Fibroblast of lung (primary cell): ENCODE measurements around the gene C6orf132. TPM values are rescaled to one million over a fixed set of nuclear protein-coding genes. Genes with fewer than 3 reads are reported as not detected.

Experiments used
- DNase-seq, 2 donors: peaks; one replicate each; pipeline versions ENCODE4 v3.0.0 to v3.0.0-alpha.2; 2010; ENCODE audit warnings: low read depth in 2 of 2
- H2AFZ ChIP-seq: 2 replicates; pipeline ENCODE4 v1.5.1; 2012; ENCODE audit warnings: low read length, control low read depth, inconsistent platforms
- H3K27ac ChIP-seq: 2 replicates; pipeline ENCODE4 v1.5.1; 2011; ENCODE audit warnings: low read length, control low read depth; ENCODE audit not compliant: insufficient read depth
- H3K27me3 ChIP-seq: 2 replicates; pipeline ENCODE4 v1.5.1; 2011; ENCODE audit warnings: mild to moderate bottlenecking, low read length; ENCODE audit not compliant: control insufficient read depth, insufficient read depth
- H3K36me3 ChIP-seq: 2 replicates; pipeline ENCODE4 v1.5.1; 2011; ENCODE audit warnings: low read length; ENCODE audit not compliant: control insufficient read depth, insufficient read depth
- H3K4me1 ChIP-seq: 2 replicates; pipeline ENCODE4 v1.5.1; 2011; ENCODE audit warnings: low read length; ENCODE audit not compliant: control insufficient read depth, insufficient read depth; ENCODE audit errors: extremely low read depth
- H3K4me2 ChIP-seq: 2 replicates; pipeline ENCODE4 v1.5.1; 2011; ENCODE audit warnings: low read length, control low read depth; ENCODE audit not compliant: insufficient read depth; ENCODE audit errors: extremely low read depth
- H3K4me3 ChIP-seq, 4 experiments: fragments of 200-600 bp in 1 of 4; sonication (generic) in 1 of 4; replicated peaks in 1 of 4; 2 replicates each; pipeline ENCODE4 v1.5.1; 2011 to 2016; ENCODE audit warnings: low read length in 4 of 4, low read depth in 3 of 4, mild to moderate bottlenecking in 3 of 4, control low read depth in 2 of 4, inconsistent platforms in 1 of 4, mixed read lengths in 1 of 4; ENCODE audit not compliant: insufficient read depth in 1 of 4; ENCODE audit errors: control extremely low read depth in 1 of 4
- H3K79me2 ChIP-seq: 2 replicates; pipeline ENCODE4 v1.5.1; 2012; ENCODE audit warnings: mild to moderate bottlenecking, low read length, inconsistent platforms; ENCODE audit not compliant: control insufficient read depth, insufficient read depth
- H3K9ac ChIP-seq: 2 replicates; pipeline ENCODE4 v1.5.1; 2011; ENCODE audit warnings: mild to moderate bottlenecking, low read length, control low read depth; ENCODE audit not compliant: insufficient read depth
- H3K9me3 ChIP-seq: 2 replicates; pipeline ENCODE4 v1.5.1; 2012; ENCODE audit warnings: low read depth, low read length; ENCODE audit not compliant: control insufficient read depth, insufficient read depth
- H4K20me1 ChIP-seq: 2 replicates; pipeline ENCODE4 v1.5.1; 2011; ENCODE audit warnings: low read length; ENCODE audit not compliant: control insufficient read depth, insufficient read depth; ENCODE audit errors: extremely low read depth
- EZH2 ChIP-seq: IDR thresholded peaks from 2 replicates; pipeline ENCODE4 v1.5.1; 2012; ENCODE audit warnings: low read length, control low read depth, mild to moderate bottlenecking; ENCODE audit errors: missing control alignments
- polyA plus RNA-seq, 2 donors: library from polyadenylated mRNA; depleted of rRNA in 1 of 2; stranded (reverse) in 1 of 2; unstranded in 1 of 2; fragments of >200 nt; gene quantifications; 2 replicates each; pipeline ENCODE4 v1.2.1, GENCODE V29; 2011 to 2012; ENCODE audit warnings: missing spikeins in 1 of 2
- total RNA-seq: library from RNA; depleted of rRNA; stranded (reverse); fragments of >200 nt; gene quantifications from 2 replicates; pipeline ENCODE4 v1.2.1, GENCODE V29; 2014
- TF ChIP-seq, protein P1 (sequence below), 2 donors: IDR thresholded peaks in 1 of 2; conservative IDR thresholded peaks in 1 of 2; 1 replicate in 1 of 2; 2 replicates in 1 of 2; pipeline ENCODE4 v1.5.1; 2011 to 2012; ENCODE audit warnings: low read length in 2 of 2, control low read depth in 1 of 2, inconsistent platforms in 1 of 2, low read depth in 1 of 2, mild to moderate bottlenecking in 1 of 2

Gene C6orf132
- total and polyA plus RNA-seq, 2 donors (not counting 1 experiment from before 2014, with no cell fraction given) = 0.87 to 1.2 TPM

DNA sequence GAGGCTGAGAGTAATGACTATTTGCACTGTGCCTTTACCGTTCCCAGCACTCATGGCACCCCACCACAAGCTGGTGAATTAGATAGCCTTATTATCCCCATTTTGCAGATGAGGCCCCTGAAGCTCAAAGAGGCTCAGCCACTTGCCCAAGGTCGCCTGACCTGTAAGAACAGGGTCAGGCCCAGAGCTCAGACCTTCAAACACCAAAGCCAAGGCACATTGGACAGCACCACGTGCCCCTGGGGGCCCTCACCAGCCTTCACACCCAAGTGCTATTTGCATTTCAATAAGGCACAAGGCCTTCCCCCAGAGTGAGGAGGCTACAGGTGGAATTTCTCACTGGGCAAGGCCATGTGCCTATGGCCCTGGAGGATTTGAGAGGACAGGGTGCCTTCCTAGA lies 14.2 kb upstream of the C6orf132 start:
- no peaks in the 10 kb centered on the region for H3K9me3 ChIP-seq

DNA sequence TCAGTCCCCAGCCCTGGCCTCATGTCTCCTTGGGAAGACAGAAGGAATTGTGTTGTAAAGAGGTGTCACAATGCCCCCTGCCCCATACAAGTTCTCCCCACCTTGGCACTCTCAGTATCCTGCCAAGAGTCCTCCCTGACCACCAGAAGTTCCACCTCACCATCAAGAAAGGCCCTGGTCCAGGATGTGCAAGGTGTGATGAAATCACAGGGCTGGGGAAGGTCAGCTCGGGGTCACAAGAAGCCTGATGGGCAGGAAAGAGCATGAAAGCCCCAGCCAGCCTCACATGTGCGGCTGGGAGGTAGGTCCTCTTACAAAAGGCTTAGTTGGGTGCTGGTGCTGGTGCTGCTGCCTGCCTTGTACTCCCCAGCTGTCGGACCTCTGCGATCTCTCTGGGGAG lies 12.9 kb upstream of the C6orf132 start:
- peaks cover 4% of the 10 kb centered on the region for H3K27me3 ChIP-seq
- H4K20me1 ChIP-seq = no peaks in the 10 kb centered on the region
- TF ChIP-seq EZH2 = no peak
- TF ChIP-seq, protein P1, sequence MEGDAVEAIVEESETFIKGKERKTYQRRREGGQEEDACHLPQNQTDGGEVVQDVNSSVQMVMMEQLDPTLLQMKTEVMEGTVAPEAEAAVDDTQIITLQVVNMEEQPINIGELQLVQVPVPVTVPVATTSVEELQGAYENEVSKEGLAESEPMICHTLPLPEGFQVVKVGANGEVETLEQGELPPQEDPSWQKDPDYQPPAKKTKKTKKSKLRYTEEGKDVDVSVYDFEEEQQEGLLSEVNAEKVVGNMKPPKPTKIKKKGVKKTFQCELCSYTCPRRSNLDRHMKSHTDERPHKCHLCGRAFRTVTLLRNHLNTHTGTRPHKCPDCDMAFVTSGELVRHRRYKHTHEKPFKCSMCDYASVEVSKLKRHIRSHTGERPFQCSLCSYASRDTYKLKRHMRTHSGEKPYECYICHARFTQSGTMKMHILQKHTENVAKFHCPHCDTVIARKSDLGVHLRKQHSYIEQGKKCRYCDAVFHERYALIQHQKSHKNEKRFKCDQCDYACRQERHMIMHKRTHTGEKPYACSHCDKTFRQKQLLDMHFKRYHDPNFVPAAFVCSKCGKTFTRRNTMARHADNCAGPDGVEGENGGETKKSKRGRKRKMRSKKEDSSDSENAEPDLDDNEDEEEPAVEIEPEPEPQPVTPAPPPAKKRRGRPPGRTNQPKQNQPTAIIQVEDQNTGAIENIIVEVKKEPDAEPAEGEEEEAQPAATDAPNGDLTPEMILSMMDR (conservative IDR thresholded peaks at IDR 0.05 in 1 of 2, IDR thresholded peaks at IDR 0.05 in 1 of 2; ENCODE audit: low read depth in 1 of 2, low read length in 2 of 2) = no peak
- no peaks in the 10 kb centered on the region for H3K9me3 ChIP-seq
- H2AFZ ChIP-seq = no peak overlapping the region
- no peak overlapping the region for H3K4me3 ChIP-seq
- no peak overlapping the region for H3K9ac ChIP-seq
- no peaks in the 10 kb centered on the region for H3K79me2 ChIP-seq
- no peak for DNase-seq
- H3K4me1 ChIP-seq = peaks cover 4% of the 10 kb centered on the region
- H3K4me2 ChIP-seq = no peak overlapping the region
- no peak overlapping the region for H3K27ac ChIP-seq
- no peaks in the 10 kb centered on the region for H3K36me3 ChIP-seq

More for the DNA sequence above, 14.2 kb upstream of the C6orf132 start:
- Histone ChIP-seq H3K4me2 (no peak overlapping the region), H3K79me2 (no peaks in the 10 kb centered on the region), H3K36me3 (no peaks in the 10 kb centered on the region), H3K4me1 (peaks cover 4% of the 10 kb centered on the region), H2AFZ (no peak overlapping the region), H3K9ac (no peak overlapping the region), H3K4me3 (no peak overlapping the region), H3K27ac (no peak overlapping the region), H3K27me3 (peaks cover 11% of the 10 kb centered on the region), H4K20me1 (no peaks in the 10 kb centered on the region)
- DNase-seq = no peak
- TF ChIP-seq EZH2 = no peak
- TF ChIP-seq, protein P1 (conservative IDR thresholded peaks at IDR 0.05 in 1 of 2, IDR thresholded peaks at IDR 0.05 in 1 of 2; ENCODE audit: low read depth in 1 of 2, low read length in 2 of 2) = no peak

DNA sequence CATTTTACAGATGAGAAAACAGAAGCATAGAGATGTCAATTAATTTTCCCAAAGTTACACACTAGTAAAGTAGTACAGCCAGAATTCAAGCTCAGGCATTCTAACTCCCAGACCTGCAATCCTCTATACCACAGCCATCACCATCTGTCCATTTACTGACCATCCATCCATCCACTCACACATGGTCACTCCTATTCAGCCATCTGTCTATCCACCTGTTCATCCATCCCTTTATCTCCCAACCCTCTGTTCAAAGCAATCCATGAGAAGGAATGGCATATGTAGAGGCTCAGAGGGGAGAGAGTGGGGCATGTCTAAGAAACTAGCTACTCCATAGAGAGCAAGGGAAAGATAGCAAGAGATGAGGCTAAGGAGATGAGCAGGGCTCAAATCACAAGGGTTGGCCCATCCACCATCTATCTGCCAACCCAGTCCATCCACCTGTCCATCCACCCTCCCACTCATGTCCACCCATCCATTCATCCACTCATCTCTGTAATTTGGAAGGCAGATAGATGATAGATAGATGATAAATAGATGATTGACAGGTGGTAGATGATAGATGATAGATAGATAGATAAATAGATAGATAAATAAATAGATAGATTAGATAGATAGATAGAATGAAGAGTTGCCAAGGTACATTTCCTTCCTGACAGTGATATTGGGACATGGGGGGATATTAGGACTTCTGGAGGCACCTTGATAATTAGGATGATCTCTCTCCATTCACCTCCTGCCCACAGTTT lies 12.2 kb upstream of the C6orf132 start:
- DNase-seq = no peak
- Histone ChIP-seq H3K36me3 (no peaks in the 10 kb centered on the region), H3K4me3 (no peak overlapping the region), H3K9ac (no peak overlapping the region), H3K4me2 (no peak overlapping the region), H3K79me2 (no peaks in the 10 kb centered on the region), H3K27ac (no peak overlapping the region), H4K20me1 (no peaks in the 10 kb centered on the region), H3K27me3 (peaks cover 3% of the 10 kb centered on the region), H3K9me3 (no peaks in the 10 kb centered on the region), H3K4me1 (peaks cover 4% of the 10 kb centered on the region), H2AFZ (no peak overlapping the region)
- TF ChIP-seq, protein P1 (conservative IDR thresholded peaks at IDR 0.05 in 1 of 2, IDR thresholded peaks at IDR 0.05 in 1 of 2; ENCODE audit: low read depth in 1 of 2, low read length in 2 of 2) = no peak
- no peak for TF ChIP-seq EZH2
